ENCODE results near the gene BLCAP.
"Not testable (repeated sequence)": the region's sequence is repeated elsewhere in the genome, so short reads cannot be mapped to it uniquely, and the experiment has no call there.

Gene BLCAP

GRCh38 chr20:37494301-37494700 is 33.4 kb downstream of the BLCAP start:
- no peak for ATAC-seq
- no peak for TF ChIP-seq ESRRG (CRISPR knock-in tag; IDR thresholded peaks at IDR 0.05)
- no peak for TF ChIP-seq RARB (CRISPR knock-in tag; IDR thresholded peaks at IDR 0.05)
- no peak for TF ChIP-seq BACH2 (CRISPR knock-in tag; IDR thresholded peaks at IDR 0.05; ENCODE audit: borderline replicate concordance)
- TF ChIP-seq, protein P1, sequence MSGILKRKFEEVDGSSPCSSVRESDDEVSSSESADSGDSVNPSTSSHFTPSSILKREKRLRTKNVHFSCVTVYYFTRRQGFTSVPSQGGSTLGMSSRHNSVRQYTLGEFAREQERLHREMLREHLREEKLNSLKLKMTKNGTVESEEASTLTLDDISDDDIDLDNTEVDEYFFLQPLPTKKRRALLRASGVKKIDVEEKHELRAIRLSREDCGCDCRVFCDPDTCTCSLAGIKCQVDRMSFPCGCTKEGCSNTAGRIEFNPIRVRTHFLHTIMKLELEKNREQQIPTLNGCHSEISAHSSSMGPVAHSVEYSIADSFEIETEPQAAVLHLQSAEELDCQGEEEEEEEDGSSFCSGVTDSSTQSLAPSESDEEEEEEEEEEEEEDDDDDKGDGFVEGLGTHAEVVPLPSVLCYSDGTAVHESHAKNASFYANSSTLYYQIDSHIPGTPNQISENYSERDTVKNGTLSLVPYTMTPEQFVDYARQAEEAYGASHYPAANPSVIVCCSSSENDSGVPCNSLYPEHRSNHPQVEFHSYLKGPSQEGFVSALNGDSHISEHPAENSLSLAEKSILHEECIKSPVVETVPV (CRISPR knock-in tag; IDR thresholded peaks at IDR 0.05), result no peak

- no peak for TF ChIP-seq ISL1 (CRISPR knock-in tag; IDR thresholded peaks at IDR 0.05)
- TF ChIP-seq ZNF70 (CRISPR knock-in tag; IDR thresholded peaks at IDR 0.05), result no peak
- TF ChIP-seq TCF4 (CRISPR knock-in tag; IDR thresholded peaks at IDR 0.05; ENCODE audit: borderline replicate concordance), result no peak
- no peak for ATAC-seq
Observed at GRCh38 chr20:37492945-37493344, 34.7 kb downstream of the BLCAP start.

DNA sequence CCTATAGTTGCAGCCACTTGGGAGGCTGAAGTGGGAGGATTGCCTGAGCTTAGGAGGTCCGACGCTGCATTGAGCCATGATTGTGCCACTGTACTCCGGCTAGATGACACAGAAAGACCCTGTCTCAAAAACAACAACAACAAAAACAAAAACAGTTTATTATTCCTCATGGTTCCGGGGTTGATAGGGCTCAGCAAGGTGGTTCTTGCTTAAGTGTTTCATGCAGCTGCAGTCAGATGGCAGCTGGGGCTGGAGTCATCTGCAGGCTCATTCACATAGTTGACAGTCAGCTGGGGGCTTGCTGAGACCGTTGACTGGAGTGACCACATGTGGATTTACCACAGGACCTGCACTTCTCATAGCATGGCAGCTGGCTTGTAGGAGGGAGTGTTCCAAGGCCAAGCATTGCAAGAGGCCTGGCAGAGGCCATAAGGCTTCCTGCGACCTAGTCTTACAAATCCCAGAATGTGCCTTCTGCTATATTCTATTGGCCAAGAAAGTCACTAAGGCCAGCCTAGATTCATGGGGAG is 35.5 kb downstream of the BLCAP start:
- TF ChIP-seq ZFP3 (CRISPR knock-in tag; IDR thresholded peaks at IDR 0.05), result no peak
- TF ChIP-seq CREB5 (CRISPR knock-in tag; IDR thresholded peaks at IDR 0.05; ENCODE audit: low read depth), result no peak
- TF ChIP-seq PPARA (CRISPR knock-in tag; IDR thresholded peaks at IDR 0.05; ENCODE audit: borderline replicate concordance), result no peak
- no peak for ATAC-seq

DNA sequence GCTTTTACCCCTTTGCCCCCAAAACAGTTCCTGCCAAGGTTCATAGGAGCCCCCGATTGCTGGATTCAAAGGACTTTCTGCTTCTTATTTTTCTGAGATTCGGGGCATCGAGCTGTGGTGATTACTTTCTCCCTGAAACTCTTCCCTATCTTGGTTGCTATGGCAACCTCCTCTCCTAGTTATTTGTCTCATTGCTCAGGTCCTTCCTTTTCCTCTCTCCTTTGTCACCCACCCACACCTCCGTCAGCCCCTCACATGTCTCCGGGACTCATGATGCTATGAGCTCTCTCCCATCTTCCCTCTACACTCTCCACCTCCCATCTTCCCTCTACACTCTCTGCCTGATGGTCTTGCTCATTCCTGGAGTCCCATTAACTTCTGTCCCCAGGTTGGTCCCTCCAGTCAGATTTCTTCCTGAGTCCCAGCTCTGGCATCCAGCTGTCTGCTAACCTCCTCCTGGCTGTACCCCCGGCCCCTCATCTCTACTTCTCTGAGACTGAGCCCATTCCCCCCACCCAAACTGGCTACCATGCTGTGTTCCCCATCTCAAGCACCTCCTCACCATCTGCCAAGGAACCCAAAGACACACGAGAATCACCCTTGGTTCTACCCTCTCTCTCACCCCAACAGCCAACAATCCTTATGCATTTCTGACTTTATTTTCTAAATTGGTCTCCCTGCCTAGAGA is 36.9 kb downstream of the BLCAP start:
- no peak for ATAC-seq
- TF ChIP-seq ZFP30 (CRISPR knock-in tag; IDR thresholded peaks at IDR 0.05), result no peak
- TF ChIP-seq PPARA (CRISPR knock-in tag; IDR thresholded peaks at IDR 0.05; ENCODE audit: borderline replicate concordance), result no peak
- TF ChIP-seq ISL1 (CRISPR knock-in tag; IDR thresholded peaks at IDR 0.05), result no peak
- no peak for TF ChIP-seq TSHZ2 (CRISPR knock-in tag; IDR thresholded peaks at IDR 0.05)
- TF ChIP-seq TCF4 (CRISPR knock-in tag; IDR thresholded peaks at IDR 0.05; ENCODE audit: borderline replicate concordance), result no peak
- TF ChIP-seq CSDC2 (CRISPR knock-in tag; IDR thresholded peaks at IDR 0.05), result no peak
- TF ChIP-seq ARNTL (CRISPR knock-in tag; IDR thresholded peaks at IDR 0.05; ENCODE audit: borderline replicate concordance, low read depth), result no peak
- TF ChIP-seq BACH2 (CRISPR knock-in tag; IDR thresholded peaks at IDR 0.05; ENCODE audit: borderline replicate concordance), result no peak
- TF ChIP-seq, protein P1 (CRISPR knock-in tag; IDR thresholded peaks at IDR 0.05), result no peak
- TF ChIP-seq ESRRG (CRISPR knock-in tag; IDR thresholded peaks at IDR 0.05), result no peak
- no peak for TF ChIP-seq RARB (CRISPR knock-in tag; IDR thresholded peaks at IDR 0.05)

GRCh38 chr20:37486209-37486608 is 41.5 kb downstream of the BLCAP start:
- not testable (repeated sequence) for ATAC-seq

DNA sequence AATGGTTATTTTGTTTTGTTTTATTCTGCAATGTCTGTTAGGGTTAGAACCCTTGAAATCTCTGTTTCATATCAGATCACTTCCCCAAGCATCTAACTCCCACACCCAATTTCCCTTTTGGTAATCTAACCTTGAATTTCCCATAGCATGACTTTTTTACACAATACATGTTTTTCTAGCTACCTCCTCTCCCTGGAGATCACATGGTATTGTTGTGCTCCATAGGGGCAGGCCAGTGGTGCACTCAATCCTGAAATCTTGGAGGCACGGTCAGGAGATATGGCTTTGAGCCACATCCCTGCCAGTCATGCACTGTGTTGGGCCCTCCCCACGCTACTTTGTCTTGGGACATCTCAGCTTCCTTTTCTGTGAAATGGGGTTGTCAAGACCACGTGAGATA is 43.3 kb downstream of the BLCAP start:
- ATAC-seq, result no peak
- no peak for TF ChIP-seq BACH2 (CRISPR knock-in tag; IDR thresholded peaks at IDR 0.05; ENCODE audit: borderline replicate concordance)
- no peak for TF ChIP-seq TOX (CRISPR knock-in tag; IDR thresholded peaks at IDR 0.05; ENCODE audit: borderline replicate concordance)
- TF ChIP-seq PPARA (CRISPR knock-in tag; IDR thresholded peaks at IDR 0.05; ENCODE audit: borderline replicate concordance), result no peak
- no peak for TF ChIP-seq OSR1 (CRISPR knock-in tag; IDR thresholded peaks at IDR 0.05)
- TF ChIP-seq ISL1 (CRISPR knock-in tag; IDR thresholded peaks at IDR 0.05), result no peak
- TF ChIP-seq ZFP30 (CRISPR knock-in tag; IDR thresholded peaks at IDR 0.05), result no peak
- TF ChIP-seq CSDC2 (CRISPR knock-in tag; IDR thresholded peaks at IDR 0.05), result no peak
- TF ChIP-seq ZNF70 (CRISPR knock-in tag; IDR thresholded peaks at IDR 0.05), result no peak
- no peak for TF ChIP-seq ZC3H10 (CRISPR knock-in tag; IDR thresholded peaks at IDR 0.05)
- no peak for TF ChIP-seq ZNF8 (CRISPR knock-in tag; IDR thresholded peaks at IDR 0.05)
- TF ChIP-seq TSHZ2 (CRISPR knock-in tag; IDR thresholded peaks at IDR 0.05), result no peak
- TF ChIP-seq, protein P2, sequence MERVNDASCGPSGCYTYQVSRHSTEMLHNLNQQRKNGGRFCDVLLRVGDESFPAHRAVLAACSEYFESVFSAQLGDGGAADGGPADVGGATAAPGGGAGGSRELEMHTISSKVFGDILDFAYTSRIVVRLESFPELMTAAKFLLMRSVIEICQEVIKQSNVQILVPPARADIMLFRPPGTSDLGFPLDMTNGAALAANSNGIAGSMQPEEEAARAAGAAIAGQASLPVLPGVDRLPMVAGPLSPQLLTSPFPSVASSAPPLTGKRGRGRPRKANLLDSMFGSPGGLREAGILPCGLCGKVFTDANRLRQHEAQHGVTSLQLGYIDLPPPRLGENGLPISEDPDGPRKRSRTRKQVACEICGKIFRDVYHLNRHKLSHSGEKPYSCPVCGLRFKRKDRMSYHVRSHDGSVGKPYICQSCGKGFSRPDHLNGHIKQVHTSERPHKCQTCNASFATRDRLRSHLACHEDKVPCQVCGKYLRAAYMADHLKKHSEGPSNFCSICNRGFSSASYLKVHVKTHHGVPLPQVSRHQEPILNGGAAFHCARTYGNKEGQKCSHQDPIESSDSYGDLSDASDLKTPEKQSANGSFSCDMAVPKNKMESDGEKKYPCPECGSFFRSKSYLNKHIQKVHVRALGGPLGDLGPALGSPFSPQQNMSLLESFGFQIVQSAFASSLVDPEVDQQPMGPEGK (CRISPR knock-in tag; IDR thresholded peaks at IDR 0.05; ENCODE audit: borderline replicate concordance), result no peak
- TF ChIP-seq TCF4 (CRISPR knock-in tag; IDR thresholded peaks at IDR 0.05; ENCODE audit: borderline replicate concordance), result no peak

Data from SK-N-SH treated with all-trans-retinoic acid at 6 μM for 48 hours (cell line).